Esophagus squamous epithelium (tissue), 5 donors: ENCODE data around the gene RNF130. TPM values are rescaled to one million over a fixed set of nuclear protein-coding genes. Genes with fewer than 3 reads are reported as not detected.
A peak's percentile ranks its signal among the peaks of the same experiment; 100 is the strongest.

Source experiments
- DNase-seq: peaks from one replicate; lab custom pipeline; 2025; lab: John Stamatoyannopoulos, UW
- H3K27ac ChIP-seq, 4 donors: fragments of 200-600 bp; sonication (generic); one replicate each; pipeline ENCODE4 v1.5.1; 2016 to 2019; ENCODE audit warnings: mild to moderate bottlenecking in 1 of 4
- H3K27me3 ChIP-seq, 4 donors: fragments of 200-600 bp; sonication (generic); 1 replicate in 3 of 4; 2 replicates in 1 of 4; pipeline versions ENCODE4 v1.5.1 to v1.6.0; 2017 to 2021; ENCODE audit warnings: antibody characterized with exemption in 1 of 4
- H3K36me3 ChIP-seq, 3 donors: fragments of 200-600 bp; sonication (generic); one replicate each; pipeline ENCODE4 v1.5.1; 2016 to 2019
- H3K4me1 ChIP-seq, 3 donors: fragments of 200-600 bp; sonication (generic); one replicate each; pipeline ENCODE4 v1.5.1; 2017 to 2019
- H3K4me3 ChIP-seq, 4 donors: fragments of 200-600 bp; sonication (generic); 1 replicate in 3 of 4; 2 replicates in 1 of 4; pipeline ENCODE4 v1.5.1; 2016 to 2019; ENCODE audit warnings: mild to moderate bottlenecking in 2 of 4, moderate library complexity in 1 of 4
- H3K9me3 ChIP-seq, 3 donors: fragments of 200-600 bp; sonication (generic); one replicate each; pipeline ENCODE4 v1.5.1; 2016 to 2019
- CTCF ChIP-seq, 6 experiments: fragments of 450-650 bp in 4 of 6; fragments of 200-600 bp in 2 of 6; sonication (generic) in 2 of 6; IDR thresholded peaks; one replicate each; pipeline ENCODE4 v1.5.1; 2016 to 2019; ENCODE audit warnings: antibody characterized with exemption in 6 of 6, mild to moderate bottlenecking in 4 of 6, moderate library complexity in 4 of 6
- POLR2A ChIP-seq, 4 donors: fragments of 450-650 bp; IDR thresholded peaks; one replicate each; pipeline ENCODE4 v1.6.1; 2017; ENCODE audit warnings: antibody characterized with exemption in 4 of 4, mild to moderate bottlenecking in 4 of 4, moderate library complexity in 3 of 4
- WGBS, 2 donors: methylation state at CpG; one replicate each; pipeline ENCODE4 v1.1.5; 2018; 5-methylcytosine and 5-hydroxymethylcytosine counted together
- intact Hi-C: fragments of 100-400 bp; cut with DNase I; formaldehyde crosslinking; loops from one replicate; pipeline ENCODE4 v1.15.0; 2022
- total RNA-seq, 4 donors: library from RNA; depleted of rRNA; stranded (reverse); fragments of >200 nt; gene quantifications; one replicate each; pipeline ENCODE4 v1.1.0, GENCODE V29; 2016
- donor health status: DM: yes; HTN: yes; CAD: no.

RNF130 gene
- total RNA-seq, 4 donors from 2014 or later, result 9.1 to 54.6 (median 19.1) TPM

- Histone ChIP-seq H3K36me3 (no peaks in the 10 kb centered on the region), H3K27me3 (no peaks in the 10 kb centered on the region), H3K27ac (no peak overlapping the region), H3K9me3 (no peaks in the 10 kb centered on the region), H3K4me3 (no peak overlapping the region), H3K4me1 (peaks cover 0 to 11% (median 5%) of the 10 kb centered on the region in 3 donors)
- 75 to 84% methylated on average over 9 of the region's 9 CpGs for WGBS, 2 donors
- intact Hi-C loops, result no loop called here
- no peak for DNase-seq
- TF ChIP-seq CTCF (IDR thresholded peaks at IDR 0.05) (no peak), POLR2A (IDR thresholded peaks at IDR 0.05) (no peak)
These were observed 24.0 kb upstream of the RNF130 start for GRCh38 chr5:180095545-180095944.

GRCh38 chr5:180093651-180094382 is 22.3 kb upstream of the RNF130 start:
- Histone ChIP-seq H3K4me3 (no peak overlapping the region), H3K9me3 (no peaks in the 10 kb centered on the region), H3K4me1 (peaks cover 5 to 18% (median 5%) of the 10 kb centered on the region in 3 donors), H3K36me3 (no peaks in the 10 kb centered on the region), H3K27me3 (no peaks in the 10 kb centered on the region), H3K27ac (peak overlapping the region in 1 of 4 donors; percentile 6)
- TF ChIP-seq POLR2A (IDR thresholded peaks at IDR 0.05), result peak in 1 of 4 donors; percentile 16
- no peak for TF ChIP-seq CTCF (IDR thresholded peaks at IDR 0.05)
- no peak for DNase-seq
- intact Hi-C loops, result no loop called here
- WGBS, 2 donors, result 66 to 73% methylated on average over 9 of the region's 9 CpGs

GRCh38 chr5:180093241-180093640 is 21.7 kb upstream of the RNF130 start:
- TF ChIP-seq CTCF (IDR thresholded peaks at IDR 0.05), result no peak
- no peak for TF ChIP-seq POLR2A (IDR thresholded peaks at IDR 0.05)
- Histone ChIP-seq H3K9me3 (no peaks in the 10 kb centered on the region), H3K27me3 (no peaks in the 10 kb centered on the region), H3K36me3 (no peaks in the 10 kb centered on the region), H3K27ac (peak overlapping the region in 1 of 4 donors; percentile 6), H3K4me3 (no peak overlapping the region), H3K4me1 (peaks cover 5 to 18% (median 5%) of the 10 kb centered on the region in 3 donors)
- intact Hi-C loops, result no loop called here
- 91 to 96% methylated on average over 4 to 6 of the region's 6 CpGs for WGBS, 2 donors
- DNase-seq, result no peak

GRCh38 chr5:180090769-180091546 is 19.4 kb upstream of the RNF130 start:
- TF ChIP-seq CTCF (IDR thresholded peaks at IDR 0.05) (peak in 3 of 6 experiments; percentile 14 to 27 (median 24)), POLR2A (IDR thresholded peaks at IDR 0.05) (no peak)
- Histone ChIP-seq H3K27ac (peak overlapping the region in 2 of 4 donors; percentile 67 to 80), H3K36me3 (no peaks in the 10 kb centered on the region), H3K9me3 (no peaks in the 10 kb centered on the region), H3K27me3 (no peaks in the 10 kb centered on the region), H3K4me1 (peaks cover 5 to 18% (median 5%) of the 10 kb centered on the region in 3 donors), H3K4me3 (peak overlapping the region in 3 of 4 donors; percentile 52 to 73 (median 55))
- intact Hi-C loops, result no loop called here
- 8 to 10% methylated on average over 2 to 11 of the region's 17 CpGs for WGBS, 2 donors
- DNase-seq, result no peak
